Stimulated activated CD4-positive, alpha-beta T cell treated with anti-CD3 and anti-CD28 coated beads, Interleukin-15, amount 100 ng/mL, for 24 hours (primary cell): Measurements from ENCODE around the gene UCN.
"Not testable (repeated sequence)": the region's sequence is repeated elsewhere in the genome, so short reads cannot be mapped to it uniquely, and the experiment has no call there.

Experiments used
- DNase-seq: peaks from one replicate; pipeline ENCODE4 v3.0.0-alpha.2; 2020

The UCN gene

GRCh38 chr2:27313882-27314645 lies 5.8 kb upstream of the UCN start:
- no peak for DNase-seq

GRCh38 chr2:27312152-27312551 lies 3.9 kb upstream of the UCN start:
- DNase-seq = no peak

- no peak for DNase-seq
Observed at GRCh38 chr2:27309651-27310050, 1.4 kb upstream of the UCN start.

GRCh38 chr2:27307545-27308358 lies 493 bp downstream of the UCN start:
- DNase-seq = no peak

- no peak for DNase-seq
Observed at GRCh38 chr2:27307287-27307544, 1.0 kb downstream of the UCN start.

- peak; percentile 61 for DNase-seq
Observed at GRCh38 chr2:27306573-27307286, 1.5 kb downstream of the UCN start.

GRCh38 chr2:27306136-27306535 lies 2.1 kb downstream of the UCN start:
- no peak for DNase-seq

GRCh38 chr2:27305516-27305915 lies 2.7 kb downstream of the UCN start:
- no peak for DNase-seq

- DNase-seq = no peak
Observed at GRCh38 chr2:27304488-27305240, 3.6 kb downstream of the UCN start.

- DNase-seq = peak; percentile 59
Observed at GRCh38 chr2:27303093-27304025, 4.9 kb downstream of the UCN start.

GRCh38 chr2:27300606-27301005 lies 7.6 kb downstream of the UCN start:
- DNase-seq = not testable (repeated sequence)

GRCh38 chr2:27298391-27299080 lies 9.7 kb downstream of the UCN start:
- DNase-seq = no peak

GRCh38 chr2:27297195-27297594 lies 11.1 kb downstream of the UCN start:
- no peak for DNase-seq

- DNase-seq = no peak
Observed at GRCh38 chr2:27296481-27296880, 11.8 kb downstream of the UCN start.

- no peak for DNase-seq
Observed at GRCh38 chr2:27294928-27295327, 13.3 kb downstream of the UCN start.

- no peak for DNase-seq
Observed at GRCh38 chr2:27291865-27292264, 16.4 kb downstream of the UCN start.

- DNase-seq = no peak
Observed at GRCh38 chr2:27290549-27290948, 17.7 kb downstream of the UCN start.

- no peak for DNase-seq
Observed at GRCh38 chr2:27288610-27289009, 19.6 kb downstream of the UCN start.

GRCh38 chr2:27285481-27285880 lies 22.8 kb downstream of the UCN start:
- DNase-seq = no peak

GRCh38 chr2:27284996-27285395 lies 23.2 kb downstream of the UCN start:
- no peak for DNase-seq

- DNase-seq = no peak
Observed at GRCh38 chr2:27282892-27283291, 25.4 kb downstream of the UCN start.
